GM19025 (cell line): Measurements from ENCODE around the gene AFAP1.
"Not testable (repeated sequence)": the region's sequence is repeated elsewhere in the genome, so short reads cannot be mapped to it uniquely, and the experiment has no call there.

ENCODE experiments used
- ATAC-seq: cut with Tn5 transposase; IDR thresholded peaks from one replicate; pipeline ENCODE4 v1.9.1; 2021; ENCODE audit warnings: mild to moderate bottlenecking, low read depth, moderate library complexity; ENCODE audit not compliant: unreplicated experiment

Gene AFAP1

GRCh38 chr4:7950301-7951092 is 10.8 kb upstream of the AFAP1 start:
- no peak for ATAC-seq

- no peak for ATAC-seq
Measured at GRCh38 chr4:7949759-7950158, 10.1 kb upstream of the AFAP1 start.

- ATAC-seq = no peak
Measured at GRCh38 chr4:7947927-7948326, 8.3 kb upstream of the AFAP1 start.

GRCh38 chr4:7945709-7946380 is 6.2 kb upstream of the AFAP1 start:
- no peak for ATAC-seq

GRCh38 chr4:7944599-7945220 is 5.0 kb upstream of the AFAP1 start:
- ATAC-seq = no peak

GRCh38 chr4:7943688-7944087 is 4.0 kb upstream of the AFAP1 start:
- not testable (repeated sequence) for ATAC-seq

GRCh38 chr4:7943211-7943610 is 3.5 kb upstream of the AFAP1 start:
- ATAC-seq = no peak

- ATAC-seq = no peak
Measured at GRCh38 chr4:7941965-7942496, 2.4 kb upstream of the AFAP1 start.

GRCh38 chr4:7941111-7941964 is 1.7 kb upstream of the AFAP1 start:
- ATAC-seq = no peak

- ATAC-seq = no peak
Measured at GRCh38 chr4:7938609-7939376, 868 bp downstream of the AFAP1 start.

- no peak for ATAC-seq
Measured at GRCh38 chr4:7938266-7938608, 1.4 kb downstream of the AFAP1 start.

GRCh38 chr4:7937006-7937405 is 2.7 kb downstream of the AFAP1 start:
- no peak for ATAC-seq

- no peak for ATAC-seq
Measured at GRCh38 chr4:7933651-7934510, 5.8 kb downstream of the AFAP1 start.

GRCh38 chr4:7932287-7932686 is 7.4 kb downstream of the AFAP1 start:
- ATAC-seq = no peak

- ATAC-seq = no peak
Measured at GRCh38 chr4:7929118-7929951, 10.3 kb downstream of the AFAP1 start.

- ATAC-seq = no peak
Measured at GRCh38 chr4:7928711-7929110, 10.9 kb downstream of the AFAP1 start.

GRCh38 chr4:7926822-7927221 is 12.8 kb downstream of the AFAP1 start:
- no peak for ATAC-seq

GRCh38 chr4:7924570-7924969 is 15.1 kb downstream of the AFAP1 start:
- ATAC-seq = no peak
